UCSD-AML1 (cell line): Measurements from ENCODE around the gene RTP1.
"Not testable (repeated sequence)": the region's sequence is repeated elsewhere in the genome, so short reads cannot be mapped to it uniquely, and the experiment has no call there.

Experiments used
- DNase-seq: peaks from one replicate; lab custom pipeline; 2025; ENCODE audit not compliant: unreplicated experiment; lab: John Stamatoyannopoulos, UW

Gene RTP1

DNA sequence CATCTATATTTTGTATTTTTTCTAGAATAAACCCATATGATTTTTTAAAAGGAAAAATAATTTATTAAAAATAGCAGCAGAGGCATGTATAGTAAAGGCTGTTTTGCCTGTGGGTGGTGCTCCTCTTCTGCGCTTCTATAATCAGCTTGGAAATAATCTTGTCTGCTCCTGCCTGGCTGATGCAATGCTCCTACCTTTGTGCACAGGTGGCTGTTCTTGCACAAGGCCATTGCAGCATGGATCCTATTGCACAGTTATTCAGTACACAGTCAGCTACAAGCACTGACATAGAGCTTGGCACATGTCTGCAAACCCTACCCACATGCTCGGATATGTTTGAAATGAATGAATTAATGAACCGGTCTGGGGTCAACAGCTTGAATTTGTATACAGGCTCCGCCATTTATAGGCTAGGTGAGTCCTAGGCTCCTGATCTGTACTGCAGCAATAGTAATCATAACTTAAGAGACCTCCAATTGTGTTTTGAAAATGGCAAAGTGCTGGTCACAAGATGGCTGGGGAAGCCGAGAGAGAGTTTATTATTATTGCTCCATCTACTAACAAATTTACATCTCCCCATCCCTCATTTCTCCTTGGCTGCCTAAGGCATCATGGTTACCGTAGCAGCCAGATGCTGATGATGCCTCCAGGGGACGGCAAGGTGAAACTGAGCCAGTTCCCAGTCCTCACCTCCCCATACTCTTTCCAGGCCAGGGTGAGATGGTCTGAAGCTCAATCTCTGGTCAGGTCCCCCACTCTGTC is 532 bp upstream of the RTP1 start:
- no peak for DNase-seq

DNA sequence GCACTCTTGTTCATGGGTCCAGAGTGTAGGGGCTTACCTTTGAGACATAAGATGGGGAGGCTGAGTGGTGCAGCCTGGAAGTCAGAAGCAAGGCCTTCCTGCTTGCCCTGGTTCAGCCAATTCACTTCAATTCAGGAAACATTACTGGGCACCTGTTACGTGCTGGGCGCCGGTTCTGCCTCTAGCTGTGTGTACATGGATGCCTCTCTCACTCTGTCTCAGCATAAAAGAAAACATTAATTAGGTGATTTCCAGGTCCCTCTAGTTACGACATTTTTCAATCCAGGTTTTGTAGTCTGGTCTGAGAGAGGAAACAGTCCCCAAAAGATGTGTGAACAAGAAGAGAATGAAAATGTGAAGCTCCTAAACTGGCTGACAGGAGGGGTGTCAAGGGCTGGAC is 1.2 kb downstream of the RTP1 start:
- DNase-seq, result no peak

DNA sequence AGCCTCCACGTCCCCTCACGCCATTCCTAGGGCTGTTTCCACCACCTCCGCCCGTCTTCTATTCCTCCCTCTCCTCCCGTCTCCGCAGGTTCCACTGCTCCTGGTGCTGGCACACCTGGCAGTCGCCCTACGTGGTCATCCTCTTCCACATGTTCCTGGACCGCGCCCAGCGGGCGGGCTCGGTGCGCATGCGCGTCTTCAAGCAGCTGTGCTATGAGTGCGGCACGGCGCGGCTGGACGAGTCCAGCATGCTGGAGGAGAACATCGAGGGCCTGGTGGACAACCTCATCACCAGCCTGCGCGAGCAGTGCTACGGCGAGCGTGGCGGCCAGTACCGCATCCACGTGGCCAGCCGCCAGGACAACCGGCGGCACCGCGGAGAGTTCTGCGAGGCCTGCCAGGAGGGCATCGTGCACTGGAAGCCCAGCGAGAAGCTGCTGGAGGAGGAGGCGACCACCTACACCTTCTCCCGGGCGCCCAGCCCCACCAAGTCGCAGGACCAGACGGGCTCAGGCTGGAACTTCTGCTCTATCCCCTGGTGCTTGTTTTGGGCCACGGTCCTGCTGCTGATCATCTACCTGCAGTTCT is 2.3 kb downstream of the RTP1 start:
- DNase-seq, result not testable (repeated sequence)

DNA sequence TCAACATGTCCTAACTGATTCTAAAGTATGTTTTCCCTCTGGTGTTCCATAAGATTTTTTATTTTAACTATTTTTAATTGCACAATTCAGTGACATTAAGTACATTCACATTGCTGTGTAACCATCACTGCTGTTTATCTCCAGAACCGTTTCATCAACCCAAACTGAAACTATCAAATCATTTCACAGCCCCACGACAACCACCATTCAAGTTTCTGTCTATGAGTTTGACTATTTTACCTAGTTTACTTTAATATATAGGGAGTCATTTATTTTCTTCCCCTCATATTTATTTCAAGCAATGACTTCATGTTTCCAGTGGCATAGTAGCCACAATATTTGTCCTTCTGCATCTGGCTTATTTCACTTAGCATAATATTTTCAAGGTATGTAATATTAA is 8.4 kb downstream of the RTP1 start:
- no peak for DNase-seq

DNA sequence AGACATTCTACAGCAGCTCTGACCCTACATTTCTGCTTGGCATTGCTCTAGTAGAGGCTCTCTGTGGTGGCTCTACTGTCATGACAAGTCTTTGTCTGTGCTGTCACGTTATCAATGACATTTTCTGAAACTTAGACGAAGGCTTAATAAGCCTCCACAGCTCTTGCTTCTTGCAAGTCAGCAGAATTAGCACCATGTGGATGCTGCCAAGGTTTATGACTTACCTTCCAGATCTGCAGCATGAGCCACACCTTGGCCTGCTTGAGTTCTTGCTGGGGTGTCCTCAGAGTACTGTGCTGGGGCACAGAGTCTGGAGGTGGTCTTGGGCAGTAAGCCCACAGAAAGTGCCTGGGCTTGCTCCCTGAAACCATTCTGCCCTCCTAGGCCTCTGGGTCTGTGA is 9.8 kb downstream of the RTP1 start:
- no peak for DNase-seq

DNA sequence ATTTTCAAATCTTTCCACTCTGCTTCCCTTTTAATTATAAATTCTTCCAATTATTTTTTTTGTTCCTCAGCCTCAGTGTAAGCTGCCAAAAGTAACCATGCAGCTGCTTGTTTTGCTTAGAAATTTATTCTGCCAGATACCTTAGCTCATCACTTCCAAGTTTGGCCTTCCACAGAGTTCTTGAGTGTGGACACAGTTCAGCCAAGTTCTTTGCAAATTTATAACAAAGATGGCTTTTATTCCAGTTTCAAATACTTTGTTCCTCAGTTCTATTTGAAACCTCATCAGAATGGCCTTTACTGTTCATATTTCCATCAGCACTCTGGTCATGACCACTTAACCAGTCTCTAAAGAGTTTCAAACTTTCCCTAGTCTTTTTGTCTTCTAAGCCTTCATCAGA is 10.3 kb downstream of the RTP1 start:
- DNase-seq, result no peak

DNA sequence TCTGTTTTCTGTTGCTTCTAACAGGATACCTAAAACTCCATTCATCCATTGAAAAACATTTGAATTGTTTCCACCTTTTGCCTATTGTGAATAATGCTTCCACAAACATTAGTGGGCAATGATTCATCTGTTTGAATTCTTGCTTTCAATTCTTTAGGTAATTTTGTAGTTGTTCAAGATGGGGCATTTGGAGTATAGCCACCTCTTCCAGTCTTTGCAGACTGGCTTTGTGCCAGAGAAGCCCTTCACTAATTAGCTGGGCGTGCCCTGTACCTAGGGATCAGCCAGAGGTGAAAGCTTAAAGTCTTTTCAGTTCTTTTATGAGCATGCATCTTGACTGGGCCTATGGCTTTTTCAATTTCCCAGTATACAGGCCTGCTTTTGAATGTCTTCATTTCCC is 10.9 kb downstream of the RTP1 start:
- DNase-seq, result no peak

DNA sequence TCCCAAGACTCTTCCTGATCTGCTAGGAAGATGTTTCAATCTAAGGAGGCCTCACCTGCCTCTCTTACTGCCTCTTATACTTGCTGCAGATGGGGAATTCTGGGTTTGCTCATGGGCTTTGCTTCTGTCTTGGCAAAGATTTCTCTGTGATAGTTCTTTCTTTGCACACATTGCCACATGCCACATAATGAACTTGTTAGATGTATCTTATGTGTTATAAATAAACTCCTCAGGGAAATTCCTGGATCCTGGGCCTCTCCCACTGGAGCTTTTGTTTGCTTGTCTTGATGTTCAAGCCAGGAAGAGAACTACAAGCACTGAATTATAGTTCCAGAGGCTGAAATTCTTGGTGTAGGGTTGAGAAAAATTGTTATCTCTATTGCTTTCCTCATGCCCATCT is 12.2 kb downstream of the RTP1 start:
- DNase-seq, result no peak

DNA sequence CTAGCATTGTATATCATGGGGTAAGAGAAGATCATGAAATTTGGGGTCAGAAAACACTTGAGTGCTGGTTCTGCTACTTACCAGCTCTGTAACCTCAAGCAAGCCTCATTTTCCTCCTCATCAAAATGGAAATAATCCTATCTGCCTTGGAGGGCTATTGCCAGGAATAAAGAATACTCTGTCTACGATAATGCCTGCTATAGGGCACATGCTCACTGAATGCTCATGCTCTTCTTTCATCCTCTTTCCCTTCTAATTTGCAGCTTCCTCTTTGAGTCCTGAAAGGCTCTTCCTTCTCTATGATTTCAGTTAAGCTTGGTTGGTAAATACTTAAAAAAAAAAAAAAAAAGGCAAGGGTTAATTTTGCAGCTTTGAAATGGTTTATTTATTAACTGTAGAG is 12.8 kb downstream of the RTP1 start:
- no peak for DNase-seq

DNA sequence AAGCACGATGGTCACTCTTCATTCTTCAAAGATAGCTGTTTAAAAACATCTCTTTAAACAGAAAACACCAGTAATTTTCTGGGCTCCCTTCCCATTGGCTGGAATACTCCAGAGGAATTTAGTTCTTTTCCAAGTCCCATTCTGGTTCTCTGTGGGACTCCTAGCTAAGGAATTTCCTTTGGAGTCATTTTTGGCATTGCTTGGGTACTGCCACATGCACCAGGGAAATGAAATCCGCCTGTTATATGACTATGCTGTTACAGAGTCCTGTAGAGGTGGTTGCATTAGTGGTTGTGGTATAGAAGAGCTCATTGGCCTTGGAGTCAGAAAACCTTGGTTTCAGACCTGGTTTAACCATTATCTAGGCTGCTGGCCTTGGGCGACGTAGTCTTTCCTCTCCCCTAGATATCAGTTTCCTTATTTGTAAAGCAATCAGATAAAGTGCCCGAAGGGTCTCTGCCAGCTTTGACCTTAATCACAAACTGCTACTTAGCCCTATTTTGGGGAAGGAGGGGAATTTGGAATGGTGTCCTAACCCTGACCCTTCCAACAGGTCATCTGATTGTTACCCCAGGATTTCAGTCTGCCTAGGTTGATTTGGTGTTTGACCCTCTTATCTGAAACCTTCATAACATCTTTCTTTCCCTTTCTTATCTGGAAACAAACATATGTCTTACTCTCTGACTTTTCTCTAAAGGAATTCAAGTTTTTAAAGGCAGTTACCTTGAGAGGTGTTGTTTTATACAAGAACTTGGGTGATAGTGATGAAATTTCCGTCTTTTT is 13.4 kb downstream of the RTP1 start:
- no peak for DNase-seq

DNA sequence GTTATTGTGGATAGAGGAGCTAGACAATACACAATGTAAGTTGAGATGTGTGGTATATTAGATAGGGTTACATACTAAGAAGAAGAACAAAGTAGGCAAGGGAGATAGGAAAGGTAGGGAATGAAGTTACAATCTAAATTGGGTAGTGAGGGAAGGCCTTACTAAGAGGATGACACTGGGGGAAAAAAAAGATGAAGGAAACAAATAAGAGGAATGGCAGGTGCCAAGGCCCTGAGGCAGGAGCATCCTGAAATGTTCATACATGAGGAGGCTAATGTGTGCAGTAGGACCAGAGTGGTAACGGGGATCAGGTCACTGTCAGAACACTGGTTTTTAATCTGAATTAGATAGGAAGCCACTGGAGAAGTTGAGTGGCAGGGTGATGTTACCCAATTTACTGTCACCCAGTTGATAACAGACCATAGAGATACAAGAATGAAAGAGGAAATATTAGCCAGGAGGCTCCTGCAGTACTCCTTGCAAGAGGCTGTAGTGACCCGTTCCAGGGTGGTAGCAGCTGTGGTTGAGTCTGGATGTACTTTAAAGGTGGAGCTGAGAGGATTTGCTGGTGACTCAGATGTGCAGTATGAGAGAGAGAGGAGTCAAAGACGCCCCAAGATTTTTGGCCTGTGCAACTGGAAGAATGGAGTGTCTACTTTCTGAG is 14.4 kb downstream of the RTP1 start:
- DNase-seq, result no peak

DNA sequence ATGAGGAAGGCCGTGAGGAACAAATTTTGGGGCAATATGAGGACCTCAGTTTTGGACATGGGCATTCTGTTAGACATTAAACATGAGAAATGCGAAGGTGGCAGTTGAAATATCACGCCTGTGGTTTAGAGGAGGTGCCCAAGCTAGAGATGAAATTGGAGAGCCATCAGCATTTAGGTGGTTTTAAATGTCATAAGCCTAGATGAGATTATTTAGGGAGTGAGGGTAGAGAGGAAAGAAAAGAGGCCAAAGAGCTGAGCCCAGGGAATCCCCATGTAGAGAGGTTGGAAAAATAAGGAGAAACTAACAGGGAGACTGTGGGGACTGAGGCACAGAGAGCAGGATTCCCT is 14.9 kb downstream of the RTP1 start:
- no peak for DNase-seq

DNA sequence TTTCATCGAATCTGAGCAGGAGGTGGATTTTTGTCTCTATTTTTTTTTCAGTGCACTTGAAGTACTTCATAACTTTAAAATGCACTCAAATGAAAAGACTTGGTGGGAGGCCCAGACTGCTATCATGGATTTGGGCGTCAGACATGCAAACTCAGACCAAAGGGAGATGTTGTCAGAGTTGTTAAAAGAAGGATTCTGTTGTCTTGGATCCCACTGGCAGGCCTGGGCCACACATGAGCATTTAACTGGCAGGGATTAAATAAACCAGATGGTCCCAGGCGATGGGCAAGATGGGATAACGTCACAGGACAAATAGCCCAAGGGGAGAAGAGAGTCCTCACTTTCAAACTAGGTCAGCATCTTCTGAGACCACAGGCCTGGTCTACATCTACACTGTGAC is 15.4 kb downstream of the RTP1 start:
- DNase-seq, result no peak

DNA sequence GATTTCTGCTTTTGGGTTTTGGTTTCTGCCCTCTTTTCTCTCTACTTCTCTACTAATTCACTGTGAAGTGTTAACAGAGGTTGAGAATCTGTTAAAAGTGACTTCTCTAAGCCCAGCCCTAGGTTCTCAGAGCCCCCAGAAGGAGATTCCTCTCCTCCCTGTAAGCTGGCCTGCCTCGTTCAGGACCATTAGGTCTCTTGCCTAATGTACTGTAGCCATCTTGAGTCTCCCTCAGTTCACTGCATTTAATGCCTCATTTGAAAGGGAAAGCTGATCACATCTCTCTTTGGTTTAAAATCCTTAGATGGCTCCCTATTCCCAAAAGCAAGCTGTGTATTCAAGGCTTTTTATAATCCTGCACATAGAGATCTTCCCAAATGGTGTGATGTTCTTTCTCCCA is 16.3 kb downstream of the RTP1 start:
- no peak for DNase-seq

DNA sequence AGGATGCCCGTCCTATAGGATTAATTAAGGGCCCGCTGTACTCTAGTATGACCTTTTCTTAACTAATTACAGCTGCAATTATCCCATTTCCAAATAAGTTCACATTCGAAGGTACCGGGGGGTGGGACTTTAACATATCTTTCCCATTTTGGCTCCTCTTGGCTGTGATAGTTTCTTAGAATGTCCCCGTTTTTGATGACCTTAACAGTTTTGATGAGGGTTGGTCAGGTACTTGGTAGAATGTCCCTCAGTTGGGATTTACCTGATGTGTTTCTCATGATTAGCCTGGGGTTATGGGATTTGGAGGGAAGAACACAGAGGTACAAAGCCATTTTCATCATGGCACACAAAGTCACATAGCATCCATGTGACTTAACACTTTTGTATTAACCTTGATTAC is 18.2 kb downstream of the RTP1 start:
- no peak for DNase-seq

DNA sequence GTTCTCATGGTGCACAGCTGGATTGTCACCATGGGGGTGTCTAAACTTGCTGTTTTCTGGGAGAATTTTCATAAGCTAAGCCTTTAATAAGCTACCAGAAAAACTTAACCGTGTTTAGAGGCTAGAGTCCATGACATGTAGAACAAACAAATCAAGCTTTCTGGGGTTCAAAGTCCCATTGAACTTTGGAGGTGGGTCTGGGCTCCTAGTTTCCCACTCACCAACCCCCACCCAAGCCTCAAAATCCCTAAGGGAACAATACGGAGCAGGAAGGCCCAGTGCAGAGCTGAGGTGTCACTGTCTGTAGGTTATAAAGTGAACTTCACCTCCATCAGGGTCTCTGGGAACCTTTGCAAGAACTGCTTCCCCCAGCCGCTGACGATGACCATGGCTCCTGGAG is 25.5 kb downstream of the RTP1 start:
- no peak for DNase-seq

DNA sequence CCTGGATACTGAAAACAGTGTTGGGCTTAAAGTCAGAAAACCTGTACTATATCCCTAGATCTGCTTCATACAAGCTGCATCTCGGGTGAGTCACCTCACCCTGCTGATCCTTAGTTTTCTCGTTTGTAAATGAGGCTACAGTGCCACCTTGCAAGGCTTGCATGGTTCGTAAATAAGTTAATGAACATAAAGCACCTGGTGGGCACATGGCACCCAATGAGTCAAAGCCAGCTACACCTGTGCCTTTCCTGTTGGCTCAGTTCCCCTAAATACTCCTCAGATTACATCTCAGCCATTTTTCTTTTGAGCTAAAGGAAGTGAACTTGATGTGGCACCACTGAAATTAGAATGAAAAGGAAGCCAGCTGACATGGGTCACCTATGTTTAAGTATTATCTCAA is 26.5 kb downstream of the RTP1 start:
- no peak for DNase-seq

DNA sequence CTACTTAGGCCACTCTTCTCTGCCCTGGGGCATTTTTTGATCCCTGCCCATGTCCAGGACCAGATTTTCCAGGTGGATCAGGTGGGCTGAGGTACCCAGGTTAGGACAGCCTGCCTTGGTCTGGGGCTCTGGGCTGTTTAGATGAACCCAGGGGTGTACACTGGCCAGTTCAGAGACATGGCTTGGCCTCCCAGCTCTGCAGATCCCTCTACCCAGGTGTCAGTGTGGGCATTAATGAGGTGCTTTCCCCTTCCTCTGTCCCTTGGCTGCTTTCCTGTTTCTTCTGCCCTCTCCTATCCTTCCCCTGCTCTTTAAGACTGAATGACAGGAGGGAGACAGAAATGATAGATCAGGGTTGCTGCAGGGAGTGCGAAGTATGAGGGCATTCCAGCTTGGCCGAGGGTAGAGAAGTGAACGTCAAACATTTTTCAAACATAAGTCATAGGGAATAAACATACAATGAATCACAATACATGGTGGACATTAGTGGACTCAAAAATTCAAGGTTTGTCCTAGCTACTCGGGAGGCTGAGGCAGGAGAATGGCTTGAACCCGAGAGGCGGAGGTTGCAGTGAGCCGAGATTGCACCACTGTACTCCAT is 30.5 kb downstream of the RTP1 start:
- DNase-seq, result no peak

DNA sequence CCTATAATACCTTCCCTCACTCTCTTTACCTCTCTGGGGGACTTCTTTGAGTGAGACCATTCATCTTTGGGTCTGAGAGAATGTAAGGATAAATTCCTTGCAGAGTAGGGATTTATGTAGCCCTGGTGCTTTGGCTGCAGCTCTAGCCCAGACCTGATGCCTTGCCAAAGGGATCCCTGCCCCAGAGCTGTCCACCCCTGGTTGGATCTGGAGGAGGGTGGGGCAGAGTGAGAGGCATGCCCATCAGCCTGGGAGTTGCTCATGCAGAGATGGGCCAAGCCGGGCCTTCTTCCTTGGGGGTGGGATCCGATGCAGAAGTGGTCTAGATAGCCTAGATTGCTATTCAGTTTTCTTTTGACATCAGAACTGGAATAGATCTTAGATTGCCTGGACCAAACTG is 31.5 kb downstream of the RTP1 start:
- DNase-seq, result no peak

DNA sequence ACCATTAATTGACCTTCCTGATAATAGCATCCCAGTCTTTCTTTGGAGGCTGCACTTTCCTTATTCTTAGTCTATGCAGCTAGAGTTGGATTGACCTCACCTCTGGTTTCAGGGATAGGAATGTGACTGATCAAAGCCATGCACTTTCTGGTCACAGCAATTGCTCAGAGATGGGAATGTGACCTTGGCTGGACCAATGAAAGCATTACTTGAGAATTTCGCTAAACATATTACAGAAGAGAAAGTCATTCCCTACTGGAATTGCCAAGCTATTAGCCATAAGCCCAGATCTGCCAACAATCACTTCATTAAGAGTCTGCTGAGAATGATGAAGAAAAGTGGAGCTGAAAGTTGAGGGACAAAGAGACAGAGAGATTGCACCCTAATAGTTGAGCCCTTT is 32.7 kb downstream of the RTP1 start:
- no peak for DNase-seq

DNA sequence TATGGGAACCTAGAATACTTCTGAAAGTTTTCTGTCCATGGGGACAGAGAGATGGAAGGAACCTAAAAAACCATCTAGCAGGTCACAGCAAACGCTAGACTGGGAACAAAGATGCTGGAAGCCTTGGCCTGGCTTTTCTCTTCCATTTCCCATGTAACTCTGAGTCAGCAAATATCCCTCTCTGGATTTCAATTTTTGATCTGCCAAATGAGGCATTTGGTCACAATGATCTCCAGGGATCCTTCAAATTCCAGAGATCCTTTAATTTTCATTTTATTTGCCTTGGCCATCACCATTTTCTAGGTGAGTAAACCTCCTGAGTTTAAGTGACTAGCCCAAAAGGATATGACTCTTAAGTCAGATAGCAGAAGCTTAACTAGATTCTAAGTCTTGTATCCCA is 39.7 kb downstream of the RTP1 start:
- no peak for DNase-seq

DNA sequence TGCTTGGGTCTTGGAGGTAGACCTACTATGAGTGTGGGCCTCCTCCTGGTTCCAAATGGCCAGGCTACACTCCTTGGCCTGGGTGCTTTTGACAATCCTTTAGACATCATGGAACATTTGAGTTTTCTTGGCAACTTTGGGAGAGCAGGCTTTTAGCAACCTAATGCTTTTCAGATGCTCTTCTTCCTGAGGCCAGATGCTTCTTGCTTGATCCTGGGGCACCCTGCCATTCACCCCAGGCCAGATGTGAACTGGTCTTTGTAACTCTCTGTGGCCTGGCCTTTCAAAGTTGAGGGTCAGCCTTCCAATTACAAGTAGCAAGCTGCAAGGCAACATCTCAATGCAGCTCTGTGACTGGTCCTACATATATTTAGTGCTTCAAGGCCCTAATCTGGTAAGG is 40.5 kb downstream of the RTP1 start:
- DNase-seq, result no peak
